H54 (cell line): ENCODE measurements around the gene KRTAP4-9.
"Not testable (repeated sequence)": the region's sequence is repeated elsewhere in the genome, so short reads cannot be mapped to it uniquely, and the experiment has no call there.

ENCODE experiments used
- DNase-seq: peaks from one replicate; pipeline ENCODE4 v3.0.0; 2011; ENCODE audit warnings: low spot score, mixed read lengths; ENCODE audit not compliant: insufficient read length
- FAIRE-seq: peaks from 3 replicates; lab custom pipeline; 2011; peaks lifted over from hg19 to GRCh38; lab: Jason Lieb, UNC
- POLR2A ChIP-seq: IDR thresholded peaks from 2 replicates; pipeline ENCODE4 v1.6.1; 2011; ENCODE audit warnings: low read depth, mild to moderate bottlenecking, low read length

Gene KRTAP4-9

GRCh38 chr17:41107941-41108450 is 2.8 kb downstream of the KRTAP4-9 start:
- no peak for TF ChIP-seq POLR2A
- FAIRE-seq: no peak
- DNase-seq: no peak

DNA sequence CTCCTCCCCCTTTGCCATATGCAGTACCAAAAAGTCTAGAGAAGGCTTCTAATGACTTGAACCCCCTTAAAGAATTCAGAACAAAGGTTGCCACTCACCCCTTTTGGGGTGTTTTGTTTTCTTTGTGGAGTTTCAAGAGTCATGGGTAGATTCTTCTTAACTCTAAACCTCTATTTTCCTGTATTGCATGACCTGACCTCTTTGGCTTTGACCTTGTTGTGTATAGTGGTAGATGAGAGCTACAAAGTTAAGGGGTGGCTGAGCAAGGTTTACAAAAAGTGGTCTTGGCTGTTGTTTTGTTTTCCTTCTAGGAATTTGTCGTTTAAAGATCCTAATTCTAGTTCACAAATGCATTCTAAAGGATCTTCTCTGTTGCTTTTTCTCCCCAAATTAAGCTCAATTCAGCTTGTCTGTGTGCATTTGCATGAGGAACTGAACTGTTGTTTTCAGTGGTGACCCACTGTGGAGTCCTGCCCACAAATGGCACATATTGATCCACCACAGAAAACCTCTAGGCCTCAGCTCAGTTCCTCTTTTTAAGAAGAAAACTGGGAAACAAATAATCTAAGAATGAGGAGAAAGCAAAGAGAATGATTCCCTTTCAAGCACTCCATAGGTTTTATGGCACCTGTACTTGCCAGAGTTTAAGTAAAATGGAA is 3.7 kb downstream of the KRTAP4-9 start:
- not testable (repeated sequence) for DNase-seq, FAIRE-seq

DNA sequence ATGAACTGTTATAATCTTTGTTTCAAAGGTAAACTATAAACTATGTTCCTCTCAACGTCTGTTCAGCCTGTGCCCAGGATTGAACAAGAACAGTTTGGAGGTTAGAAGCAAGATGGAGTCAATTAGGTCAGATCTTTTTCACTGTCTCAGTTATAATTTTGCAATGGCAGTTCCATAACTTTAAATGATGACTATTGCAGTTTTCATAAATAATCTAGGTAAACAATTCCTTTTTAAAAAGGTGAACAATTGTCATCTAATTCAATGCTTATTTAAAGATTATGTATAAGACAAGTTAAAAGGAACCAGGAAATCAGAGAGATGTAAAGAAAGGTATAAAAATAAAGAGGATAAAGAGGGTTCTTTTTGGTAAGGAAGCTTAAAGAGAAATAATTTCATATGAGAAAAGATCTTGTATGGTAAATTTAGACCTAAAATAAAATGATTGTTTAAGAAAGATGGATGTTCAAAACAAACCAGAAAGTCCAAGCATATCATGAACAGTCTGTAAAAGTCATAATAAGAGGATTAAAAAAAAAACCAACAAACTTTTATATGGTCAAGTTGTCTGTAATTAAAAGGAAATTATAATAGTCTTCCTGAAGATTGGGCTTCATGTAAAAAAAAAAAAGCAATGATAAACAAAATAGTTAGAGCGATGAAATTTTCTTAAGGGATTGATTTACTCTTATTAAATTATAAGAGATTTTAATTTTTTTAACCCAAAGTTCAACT is 6.1 kb downstream of the KRTAP4-9 start:
- DNase-seq: no peak
- no peak for TF ChIP-seq POLR2A
- no peak for FAIRE-seq

DNA sequence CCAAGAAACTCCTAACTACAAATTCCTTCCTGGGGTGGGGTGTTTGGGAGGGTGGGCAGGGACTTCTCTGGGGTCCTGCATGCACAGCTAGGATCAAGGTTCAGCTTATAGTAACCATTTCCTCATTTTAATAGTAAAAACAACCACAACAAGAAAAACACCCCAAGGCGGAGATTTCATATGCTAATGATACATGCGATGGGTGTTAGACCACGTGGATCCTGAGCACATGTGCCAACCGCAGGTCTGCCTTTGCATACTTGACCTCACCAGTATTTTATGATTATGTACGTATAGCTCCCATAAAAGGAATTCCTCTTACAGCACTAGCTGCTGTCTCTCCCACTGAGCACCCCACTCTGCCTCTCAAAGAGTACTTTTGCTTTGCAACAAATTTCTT is 11.1 kb downstream of the KRTAP4-9 start:
- FAIRE-seq: no peak
- TF ChIP-seq POLR2A: no peak
- no peak for DNase-seq

- not testable (repeated sequence) for FAIRE-seq
Measured at GRCh38 chr17:41117846-41118386, 12.7 kb downstream of the KRTAP4-9 start, which contains the start of gene KRTAP4-11. KRTAP4-11 (minus strand) TSS chr17:41118373; CDS start chr17:41118315, 58 bp downstream.

GRCh38 chr17:41118721-41119120 is 13.5 kb downstream of the KRTAP4-9 start:
- DNase-seq (no peak), FAIRE-seq (no peak)
- TF ChIP-seq POLR2A: no peak

More at GRCh38 chr17:41117846-41118386, 12.7 kb downstream of the KRTAP4-9 start, which contains the start of gene KRTAP4-11:
- DNase-seq: not testable (repeated sequence)

DNA sequence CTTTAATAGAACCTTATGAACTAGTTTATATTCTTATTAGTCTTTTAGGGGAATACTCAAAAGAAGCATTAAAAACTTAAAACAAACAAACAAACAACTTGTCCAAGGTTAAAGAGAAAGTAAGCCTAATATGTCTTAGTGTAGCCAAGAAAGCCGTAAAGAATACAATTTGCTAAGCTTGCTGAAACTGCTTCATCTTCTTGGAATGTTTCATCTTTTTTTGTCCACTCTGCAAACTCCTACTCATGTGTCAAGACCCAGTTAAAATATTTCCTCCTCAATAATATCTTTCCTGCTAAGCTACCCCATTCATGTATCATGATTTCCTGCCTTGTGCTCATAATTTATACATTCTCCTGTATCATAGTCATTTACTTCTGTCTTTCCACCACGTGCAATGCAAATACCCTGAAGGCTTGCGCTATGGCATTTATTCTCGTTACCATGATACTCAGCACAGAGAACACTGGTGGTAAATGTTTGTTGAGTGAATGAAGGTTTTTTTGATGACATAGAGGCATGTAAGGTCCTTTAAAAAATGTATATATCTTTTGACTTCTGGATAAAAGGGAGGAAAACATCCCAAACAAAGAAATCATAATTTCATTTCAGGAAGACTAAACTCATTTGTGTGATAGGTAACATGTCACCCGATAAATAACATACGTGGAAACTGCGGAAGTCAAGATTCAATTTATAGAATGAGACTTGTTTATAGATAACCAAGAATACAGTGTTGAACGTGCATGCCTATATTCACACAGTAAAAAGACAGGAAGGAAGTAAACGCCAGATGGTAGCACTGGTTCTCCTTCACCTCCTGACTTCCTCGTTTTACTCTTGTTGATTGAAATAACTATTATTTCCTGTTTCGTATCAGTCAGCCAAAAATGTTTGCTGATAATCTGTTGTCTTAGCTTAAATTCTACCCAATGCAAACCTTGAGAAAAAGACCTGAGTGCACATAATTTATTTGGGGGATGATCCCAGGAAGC is 14.8 kb downstream of the KRTAP4-9 start:
- peak; percentile 93 for FAIRE-seq
- DNase-seq: not testable (repeated sequence)

DNA sequence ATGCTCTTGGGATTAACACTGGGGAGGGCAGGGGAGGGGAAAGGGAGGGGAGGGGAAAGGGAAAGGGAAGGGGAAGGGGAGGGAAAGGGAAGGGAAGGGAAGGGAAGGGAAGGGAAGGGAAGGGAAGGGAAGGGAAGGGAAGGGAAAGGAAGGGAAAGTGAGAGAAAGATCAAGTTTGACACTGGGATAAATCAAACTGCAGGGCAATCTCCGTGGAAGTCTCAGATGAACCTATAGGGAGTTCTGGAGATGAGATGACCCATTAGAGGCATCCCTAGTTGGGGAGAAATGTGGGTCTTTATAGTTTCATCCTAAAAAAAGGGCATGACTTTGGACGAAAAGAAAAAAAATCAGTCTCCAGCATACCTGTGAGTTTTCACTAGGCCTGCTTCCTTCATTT is 16.6 kb downstream of the KRTAP4-9 start:
- DNase-seq (no peak), FAIRE-seq (no peak)
- no peak for TF ChIP-seq POLR2A

DNA sequence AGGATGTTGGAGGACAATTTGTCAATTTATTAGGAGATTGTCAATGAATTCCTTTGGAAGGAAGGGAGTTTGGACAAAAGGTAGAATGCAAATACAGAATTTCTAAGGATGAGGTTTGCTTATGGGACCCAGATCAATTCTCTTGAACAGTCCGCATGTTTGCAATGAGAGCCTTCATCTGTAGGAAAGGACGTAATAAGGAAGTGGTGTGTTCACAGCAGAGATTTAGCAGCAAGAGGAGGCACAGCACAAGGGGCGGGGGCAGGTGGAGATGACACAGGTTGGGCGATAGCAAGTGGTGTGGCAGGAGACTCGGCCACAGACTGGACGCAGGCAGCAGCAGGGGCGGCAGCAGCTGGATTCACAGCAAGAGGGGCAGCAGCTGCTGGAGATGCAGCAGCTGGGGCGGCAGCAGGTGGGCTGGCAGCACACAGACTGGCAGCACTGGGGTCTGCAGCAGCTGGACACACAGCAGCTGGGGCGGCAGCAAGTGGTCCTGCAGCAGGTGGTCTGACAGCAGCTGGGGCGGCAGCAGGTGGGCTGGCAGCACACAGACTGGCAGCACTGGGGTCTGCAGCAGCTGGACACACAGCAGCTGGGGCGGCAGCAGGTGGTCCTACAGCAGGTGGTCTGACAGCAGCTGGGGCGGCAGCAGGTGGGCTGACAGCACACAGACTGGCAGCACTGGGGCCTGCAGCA is 18.3 kb downstream of the KRTAP4-9 start:
- not testable (repeated sequence) for FAIRE-seq, DNase-seq

DNA sequence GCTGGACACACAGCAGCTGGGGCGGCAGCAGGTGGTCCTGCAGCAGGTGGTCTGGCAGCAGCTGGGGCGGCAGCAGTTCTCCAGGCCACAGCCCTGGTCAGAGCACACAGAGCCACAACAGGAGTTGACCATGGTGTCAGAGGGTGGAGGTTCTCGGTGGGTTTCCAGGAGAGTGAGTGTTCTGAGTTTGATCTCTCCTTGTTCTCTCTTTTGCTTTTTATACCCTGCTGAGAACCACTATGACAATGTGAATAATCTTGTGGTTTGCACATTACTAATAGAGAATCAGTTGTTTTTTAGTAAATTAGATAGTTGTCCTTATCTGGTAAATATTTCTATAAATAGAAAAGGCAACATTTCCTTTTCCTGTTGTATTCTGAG is 18.8 kb downstream of the KRTAP4-9 start, which contains the start of gene KRTAP4-12:
KRTAP4-12 (minus strand) TSS at position 192 of the 381 bp plus-strand sequence; CDS start at position 132, 60 bp downstream.
- FAIRE-seq, DNase-seq: not testable (repeated sequence)

GRCh38 chr17:41125064-41125463 is 19.9 kb downstream of the KRTAP4-9 start:
- FAIRE-seq (no peak), DNase-seq (no peak)
- TF ChIP-seq POLR2A: no peak

DNA sequence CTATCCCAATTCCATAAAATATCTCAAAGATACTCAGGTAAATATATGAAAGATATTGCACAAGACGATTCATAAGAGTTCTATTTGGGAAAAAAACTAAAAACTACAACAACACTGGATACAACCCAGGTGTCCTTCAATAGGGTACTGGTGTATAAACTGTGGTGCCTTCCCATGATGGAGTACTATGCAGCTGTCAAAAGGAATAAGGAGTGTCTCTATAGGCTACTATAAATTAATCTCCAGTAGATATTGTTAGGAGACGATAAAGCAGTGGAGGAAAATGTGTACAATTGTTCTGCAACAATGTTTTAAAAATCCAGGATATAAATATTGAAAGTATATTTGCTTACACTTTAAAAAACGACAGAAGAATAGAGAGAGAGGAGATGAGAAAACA is 21.2 kb downstream of the KRTAP4-9 start:
- FAIRE-seq (no peak), DNase-seq (no peak)
- no peak for TF ChIP-seq POLR2A

GRCh38 chr17:41127371-41127770 is 22.2 kb downstream of the KRTAP4-9 start:
- DNase-seq (no peak), FAIRE-seq (no peak)
- TF ChIP-seq POLR2A: no peak
